Stimulated activated CD4-positive, alpha-beta T cell treated with anti-CD3 and anti-CD28 coated beads, Interleukin-1b, Interleukin-23, amount 100 ng/mL, for 4 hours (primary cell): ENCODE data around the gene HOXA3.

Source experiments
- DNase-seq, 2 donors: peaks; one replicate each; pipeline ENCODE4 v3.0.0-alpha.2; 2020; ENCODE audit warnings: low read depth in 2 of 2

HOXA3 gene

DNA sequence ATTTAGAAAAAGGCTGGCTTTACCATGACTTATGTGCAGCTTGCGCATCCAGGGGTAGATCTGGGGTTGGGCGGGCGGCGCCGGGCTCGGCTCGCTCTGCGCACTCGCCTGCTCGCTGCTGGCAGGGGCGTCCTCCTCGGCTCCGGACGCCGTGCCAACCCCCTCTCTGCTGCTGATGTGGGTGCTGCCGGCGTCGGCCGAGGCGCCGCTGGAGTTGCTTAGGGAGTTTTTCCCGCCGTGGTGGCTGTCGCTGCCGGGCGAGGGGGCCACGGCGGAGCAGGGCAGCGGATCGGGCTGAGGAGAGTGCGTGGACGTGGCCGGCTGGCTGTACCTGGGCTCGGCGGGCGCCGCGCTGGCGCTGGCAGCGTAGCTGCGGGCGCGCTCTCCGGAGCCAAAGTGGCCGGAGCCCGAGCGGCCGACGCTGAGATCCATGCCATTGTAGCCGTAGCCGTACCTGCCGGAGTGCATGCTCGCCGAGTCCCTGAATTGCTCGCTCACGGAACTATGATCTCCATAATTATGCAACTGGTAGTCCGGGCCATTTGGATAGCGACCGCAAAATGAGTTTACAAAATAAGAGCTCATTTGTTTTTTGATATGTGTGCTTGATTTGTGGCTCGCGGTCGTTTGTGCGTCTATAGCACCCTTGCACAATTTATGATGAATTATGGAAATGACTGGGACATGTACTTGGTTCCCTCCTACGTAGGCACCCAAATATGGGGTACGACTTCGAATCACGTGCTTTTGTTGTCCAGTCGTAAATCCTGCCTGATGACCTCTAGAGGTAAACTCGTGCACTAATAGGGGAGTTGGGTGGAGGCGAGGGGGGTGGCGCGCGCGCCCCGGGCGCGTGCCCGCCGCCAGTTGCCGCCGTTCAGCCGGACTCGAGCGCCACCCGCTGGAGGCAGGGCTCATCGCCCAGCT is 9.1 kb downstream of the HOXA3 start, which contains the start of gene HOXA5:
Gene HOXA5 (minus strand): TSS at position 659 of the 927 bp plus-strand sequence. CDS start 74 bp downstream, at position 585.
- DNase-seq = no peak

DNA sequence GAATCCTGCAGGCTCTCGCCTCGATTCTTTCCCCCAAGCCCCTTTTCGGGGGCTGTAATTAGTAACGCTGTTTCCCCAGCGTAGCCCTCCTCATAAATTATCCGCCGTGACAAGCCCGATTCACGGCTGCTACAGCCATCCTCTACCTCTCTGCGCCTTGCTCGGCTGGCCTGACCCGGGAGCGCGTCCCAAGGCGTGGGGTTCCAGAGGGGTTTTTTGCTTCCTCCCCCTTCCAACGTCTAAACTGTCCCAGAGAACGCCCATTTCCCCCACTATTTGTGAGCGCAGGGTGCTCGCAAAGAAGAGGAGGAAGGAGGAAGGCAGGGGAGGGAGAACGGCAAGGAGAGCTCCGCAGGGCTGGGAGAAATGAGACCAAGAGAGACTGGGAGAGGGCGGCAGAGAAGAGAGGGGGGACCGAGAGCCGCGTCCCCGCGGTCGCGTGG is 9.8 kb downstream of the HOXA3 start:
- DNase-seq = no peak

- no peak for DNase-seq
These were observed 10.3 kb downstream of the HOXA3 start for GRCh38 chr7:27141923-27142579.

- no peak for DNase-seq
These were observed 11.1 kb downstream of the HOXA3 start for GRCh38 chr7:27141137-27141922.

GRCh38 chr7:27140126-27140857 is 12.1 kb downstream of the HOXA3 start:
- DNase-seq = no peak

DNA sequence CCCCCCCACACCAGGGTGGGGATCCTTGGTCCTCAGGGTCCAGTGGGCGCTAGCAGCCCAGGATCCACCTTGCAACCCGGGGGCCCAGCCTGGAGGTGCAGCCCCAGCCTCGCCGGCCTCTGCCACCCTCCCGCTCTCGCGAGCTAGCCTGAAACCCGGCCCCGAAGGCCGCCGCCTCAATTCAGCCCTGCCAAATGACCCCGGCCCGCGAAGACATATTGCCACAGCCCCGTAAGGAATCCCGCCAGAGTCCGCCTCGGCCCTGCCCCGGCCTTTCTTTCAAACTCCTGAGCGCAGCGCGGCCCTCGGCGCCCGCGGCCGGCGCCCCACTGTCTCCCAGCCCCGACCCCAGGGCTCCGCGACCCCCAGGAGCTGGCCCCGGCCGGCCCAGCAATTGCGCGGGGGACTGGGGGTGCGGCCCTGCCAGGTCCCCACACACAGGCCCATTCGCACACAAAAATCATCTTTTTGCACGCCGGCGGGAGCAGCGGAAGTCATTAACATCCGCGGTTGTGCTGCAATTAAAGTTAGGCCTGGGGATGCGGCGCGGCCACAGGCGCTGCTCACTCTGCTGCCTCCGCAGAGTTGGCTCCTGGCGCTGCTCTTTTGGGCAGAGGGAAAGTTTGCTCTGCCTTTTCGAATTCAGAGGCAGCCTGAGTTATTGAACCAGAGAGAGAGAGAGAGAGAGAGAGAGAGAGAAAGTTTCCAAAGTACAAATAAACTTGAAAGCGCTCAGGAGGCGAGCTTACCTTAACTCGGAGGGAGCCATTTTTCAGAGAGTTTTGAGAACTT is 12.9 kb downstream of the HOXA3 start:
- no peak for DNase-seq

- no peak for DNase-seq
These were observed 13.4 kb downstream of the HOXA3 start for GRCh38 chr7:27138985-27139333.

DNA sequence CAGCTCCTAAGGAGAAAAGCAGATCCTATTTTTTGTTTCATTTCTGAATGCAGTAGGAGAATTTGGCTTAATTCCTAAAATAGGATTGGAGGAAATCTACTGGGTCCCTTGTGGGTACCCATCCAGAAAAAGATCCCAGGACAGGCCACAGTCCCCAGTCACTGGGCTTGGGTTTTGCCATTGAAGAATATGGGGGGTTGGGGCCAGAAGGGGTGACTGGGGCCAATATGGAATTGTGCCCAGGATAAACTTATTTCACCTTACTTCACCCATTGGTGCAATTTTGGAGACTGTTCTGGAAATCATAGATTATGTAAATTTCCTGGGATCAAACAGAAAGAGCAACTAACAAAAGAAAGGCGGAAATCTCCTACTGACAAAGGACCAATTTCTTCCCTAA is 13.9 kb downstream of the HOXA3 start:
- no peak for DNase-seq

DNA sequence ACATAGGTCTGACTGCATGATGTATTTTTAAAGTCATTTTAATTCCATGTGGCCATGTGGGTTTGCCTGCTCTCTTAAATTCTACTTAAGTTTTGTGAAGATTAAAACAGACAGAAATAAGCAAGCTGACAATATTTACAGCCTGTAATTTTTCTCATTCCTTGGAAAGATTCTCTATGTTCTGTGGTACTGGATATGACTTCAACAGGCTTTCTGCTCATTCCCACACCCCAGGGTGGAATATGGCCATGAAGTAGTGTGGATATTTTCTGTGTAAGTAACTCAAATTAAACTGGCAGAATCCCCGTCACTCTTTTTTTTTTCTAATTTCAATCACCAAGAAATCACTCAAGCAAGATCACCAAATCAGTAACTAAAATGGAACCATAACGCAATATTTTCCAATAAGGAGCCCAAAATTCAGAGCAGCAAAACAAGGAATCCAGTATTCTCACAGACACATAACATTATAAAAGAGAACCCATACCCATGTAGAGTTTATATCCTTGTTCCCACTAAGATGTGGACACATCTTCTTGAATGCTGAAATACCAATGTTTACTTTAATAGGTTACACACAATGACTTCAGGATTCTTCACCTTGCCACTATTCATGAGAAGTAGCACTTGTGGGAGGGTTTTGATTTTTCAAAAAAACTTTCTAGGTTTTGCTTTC is 14.6 kb downstream of the HOXA3 start:
- no peak for DNase-seq

DNA sequence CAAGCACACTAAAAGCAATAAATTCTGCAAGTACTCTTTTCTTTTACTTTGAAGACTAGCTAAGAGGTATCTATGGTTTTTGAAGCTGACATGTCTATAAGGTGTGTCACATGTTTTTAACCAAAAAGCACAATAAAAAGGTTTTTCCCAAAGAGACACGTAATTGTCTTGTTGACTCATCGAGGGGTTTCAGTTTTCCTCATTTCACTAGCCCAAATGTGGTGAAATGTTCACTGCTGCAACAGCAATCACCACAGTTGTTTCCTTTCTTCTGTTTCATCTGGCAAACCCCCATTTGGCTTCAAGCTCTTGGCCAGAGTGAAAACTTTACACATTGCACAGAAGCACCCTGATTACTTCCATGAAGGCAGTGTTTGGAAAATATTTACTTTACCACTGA is 18.0 kb downstream of the HOXA3 start:
- DNase-seq = no peak

- DNase-seq = no peak
These were observed 18.8 kb downstream of the HOXA3 start for GRCh38 chr7:27133409-27134231.

DNA sequence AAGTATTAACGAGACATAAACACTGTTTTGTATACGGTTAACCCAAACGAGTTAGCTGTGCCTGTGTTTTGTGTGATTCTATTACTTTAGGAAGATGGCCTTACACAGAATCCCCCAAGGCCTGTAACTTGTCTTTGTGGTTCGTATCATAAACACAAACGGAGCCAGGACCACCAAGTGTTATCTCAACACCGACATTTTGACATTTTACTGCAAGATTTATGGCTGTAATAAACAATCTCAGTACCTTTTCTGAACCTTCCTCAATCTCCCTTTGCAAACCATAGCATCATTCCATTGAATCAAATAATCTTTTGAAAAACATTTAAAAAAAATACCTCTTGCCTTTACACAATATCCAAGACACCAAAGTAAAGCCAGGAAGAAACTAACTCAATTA is 19.4 kb downstream of the HOXA3 start:
- no peak for DNase-seq

DNA sequence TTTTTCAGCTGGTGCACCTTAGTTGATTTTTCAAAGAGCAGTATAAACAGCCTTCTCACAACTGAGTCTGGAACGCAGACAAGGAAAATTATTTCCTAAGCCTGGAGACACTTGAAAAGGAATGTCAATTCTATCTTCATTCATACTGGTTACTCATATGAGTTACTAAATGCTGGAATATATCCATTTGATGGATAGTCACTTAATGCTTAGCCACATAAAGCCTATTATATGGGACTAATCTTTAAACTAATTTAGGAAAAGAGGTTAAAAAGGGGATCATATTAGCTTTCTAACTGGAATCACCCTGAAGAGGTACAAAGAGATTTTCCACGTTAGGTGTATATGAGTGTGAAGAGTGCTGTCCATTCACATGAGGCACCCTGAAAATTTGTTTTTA is 20.2 kb downstream of the HOXA3 start:
- no peak for DNase-seq

GRCh38 chr7:27131390-27131819 is 21.0 kb downstream of the HOXA3 start:
- DNase-seq = no peak

DNA sequence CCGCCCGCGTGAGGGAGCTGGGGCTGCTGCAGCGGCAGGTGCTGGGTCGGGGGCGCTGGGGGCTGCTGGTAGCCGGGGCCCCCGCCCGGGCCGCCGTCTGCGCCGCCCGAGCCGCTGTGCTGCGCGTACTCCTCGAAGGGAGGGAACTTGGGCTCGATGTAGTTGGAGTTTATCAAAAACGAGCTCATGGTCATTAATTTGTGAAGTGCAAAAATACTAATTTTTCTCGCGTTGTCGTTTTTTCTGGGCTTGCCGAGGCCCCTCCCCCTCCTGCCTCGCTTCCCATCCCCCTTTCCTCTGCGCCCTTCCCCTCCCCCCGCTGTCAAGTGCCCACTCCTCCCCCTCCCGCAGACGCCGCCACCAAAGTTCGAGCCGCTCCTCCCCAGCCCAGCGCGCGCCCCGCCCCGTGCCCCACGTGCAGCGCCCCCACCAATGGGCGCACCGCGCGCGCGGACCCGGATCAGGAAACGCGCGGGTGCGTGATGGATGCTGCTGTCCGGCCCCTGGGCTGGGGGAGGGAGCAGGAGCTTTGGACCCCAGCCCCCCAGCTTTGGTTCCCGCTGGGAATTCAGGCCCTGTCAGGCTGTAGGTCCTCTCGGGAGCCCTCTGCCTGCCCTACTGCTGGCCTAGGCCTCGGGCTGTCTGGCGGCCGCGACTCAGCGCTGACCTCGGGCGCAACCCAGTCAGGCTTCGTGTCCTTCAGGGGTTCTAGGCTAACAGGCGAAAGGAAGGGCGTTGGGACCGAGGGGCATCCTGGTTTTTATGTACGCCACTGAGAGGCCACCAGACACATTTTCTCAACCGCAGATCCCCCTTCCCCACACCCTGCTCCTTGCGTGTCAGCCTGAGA is 21.6 kb downstream of the HOXA3 start, which contains the start of gene HOXA4:
Gene HOXA4 (minus strand): TSS at position 218 of the 850 bp plus-strand sequence. CDS start 24 bp downstream, at position 194.
- peak; percentile 65 to 66 for DNase-seq

DNA sequence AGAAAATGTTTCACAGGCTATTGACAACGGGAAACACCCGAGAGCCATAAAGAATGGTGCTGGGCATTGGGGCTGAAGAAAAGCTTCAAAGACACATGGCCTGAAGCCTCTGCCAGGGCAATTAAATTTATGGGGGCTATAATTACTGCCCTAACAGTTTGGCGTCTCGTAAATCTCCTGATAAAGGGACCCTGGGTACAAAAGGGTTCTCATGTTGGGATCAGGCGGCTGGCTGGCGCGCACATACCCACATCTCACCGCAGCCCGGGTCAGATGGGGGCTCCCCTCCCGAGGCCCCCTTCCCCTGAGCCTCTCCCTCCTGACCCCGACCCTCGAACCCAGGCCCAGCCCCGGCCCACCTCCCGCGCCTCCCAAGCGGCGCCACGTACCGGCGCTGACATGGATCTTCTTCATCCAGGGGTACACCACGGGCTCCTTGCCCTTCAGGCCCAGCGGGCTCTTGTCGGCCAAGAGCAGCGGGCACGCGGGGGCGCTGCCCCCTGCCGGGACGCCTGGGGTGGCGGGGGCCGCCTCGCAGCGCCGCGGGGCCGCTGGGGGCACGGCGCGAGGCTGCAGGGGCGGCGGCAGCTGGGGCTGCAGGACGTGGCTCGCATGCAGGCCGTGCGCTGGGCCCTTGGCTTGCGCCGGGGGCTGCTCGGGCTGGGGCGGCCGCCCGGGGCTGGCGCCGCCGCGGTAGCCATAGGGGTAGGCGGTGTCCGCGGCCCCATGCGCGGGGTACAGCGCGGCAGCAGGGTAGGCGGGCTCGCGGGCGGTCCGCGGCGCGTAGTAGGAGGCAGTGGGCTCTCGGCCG is 22.4 kb downstream of the HOXA3 start:
- no peak for DNase-seq
